HepG2 (cell line): ENCODE measurements around the gene SLC39A2. TPM values are rescaled to one million over a fixed set of nuclear protein-coding genes. Genes with fewer than 3 reads are reported as not detected.

Experiments
- ATAC-seq: fragments of 200-7000 bp; cut with Tn5 transposase; 3 replicates; pipeline ENCODE4 v1.9.1; 2020; ENCODE audit warnings: mild to moderate bottlenecking, moderate library complexity
- BruUV-seq: library from RNA; stranded (reverse); fragments of 400-500 nt; replicated peaks from 2 replicates; lab custom pipeline; 2021; lab: Mats Ljungman, UMichigan
- CTCF ChIA-PET: fragments of 300-600 bp; formaldehyde crosslinking; extraction: SDS; loops from one replicate; lab custom pipeline; 2021; ENCODE audit warnings: low total read pairs, inconsistent platforms, low intra/inter-chr PET ratio; lab: Yijun Ruan, JAX
- POLR2A ChIA-PET: fragments of 350-600 bp; sonication (Branson Sonifier 250); formaldehyde crosslinking; loops from one replicate; lab custom pipeline; 2020; ENCODE audit warnings: antibody characterized with exemption, inconsistent platforms; lab: Yijun Ruan, JAX
- DNase-seq: peaks from one replicate; pipeline ENCODE4 v3.0.0-alpha.2; 2015; ENCODE audit warnings: low spot score
- FAIRE-seq: peaks from 3 replicates; lab custom pipeline; 2011; peaks lifted over from hg19 to GRCh38; lab: Jason Lieb, UNC
- H2AFZ ChIP-seq: one replicate; pipeline ENCODE4 v1.6.1; 2011; ENCODE audit warnings: low read length, inconsistent platforms
- H3K27ac ChIP-seq: fragments of 300-600 bp; 3 replicates; pipeline ENCODE4 v1.8.0; 2011; ENCODE audit warnings: mixed run types, mild to moderate bottlenecking, mixed read lengths, low read length, inconsistent platforms; ENCODE audit not compliant: insufficient read depth; ENCODE audit errors: extremely low read length
- H3K27me3 ChIP-seq, 2 experiments: fragments of 200-600 bp in 1 of 2; 2 replicates in 1 of 2; 3 replicates in 1 of 2; pipeline versions ENCODE4 v1.6.0 to v1.8.0; 2011; ENCODE audit warnings: low read length in 2 of 2, mild to moderate bottlenecking in 2 of 2, moderate library complexity in 2 of 2, inconsistent platforms in 1 of 2; ENCODE audit not compliant: insufficient read depth in 2 of 2, control insufficient read depth in 1 of 2
- H3K36me3 ChIP-seq, 2 experiments: fragments of 200-600 bp in 1 of 2; replicated peaks in 1 of 2; 2 replicates in 1 of 2; 3 replicates in 1 of 2; pipeline versions ENCODE4 v1.5.1 to v1.8.0; 2011; ENCODE audit warnings: low read length in 2 of 2, inconsistent platforms in 1 of 2; ENCODE audit not compliant: insufficient read depth in 2 of 2, control insufficient read depth in 1 of 2
- H3K4me1 ChIP-seq: 2 replicates; pipeline ENCODE4 v1.5.1; 2012; ENCODE audit warnings: low read length, inconsistent platforms; ENCODE audit not compliant: insufficient read depth
- H3K4me2 ChIP-seq: 2 replicates; pipeline ENCODE4 v1.6.0; 2011; ENCODE audit warnings: low read depth, low read length, inconsistent platforms
- H3K4me3 ChIP-seq, 3 experiments: fragments of 200-600 bp in 1 of 3; sonication (generic), shearing (Covaris generic) in 1 of 3; replicated peaks in 1 of 3; 2 replicates each; pipeline ENCODE4 v1.5.1; 2011 to 2016; ENCODE audit warnings: low read length in 3 of 3, inconsistent platforms in 2 of 3, low read depth in 2 of 3, mild to moderate bottlenecking in 2 of 3, control low read depth in 1 of 3, mixed read lengths in 1 of 3; ENCODE audit not compliant: insufficient read depth in 1 of 3
- H3K79me2 ChIP-seq: one replicate; pipeline ENCODE4 v1.6.1; 2011; ENCODE audit warnings: low read length, inconsistent platforms; ENCODE audit not compliant: insufficient read depth
- H3K9ac ChIP-seq: 2 replicates; pipeline ENCODE4 v1.6.0; 2011; ENCODE audit warnings: mild to moderate bottlenecking, low read depth, low read length, inconsistent platforms; ENCODE audit not compliant: insufficient read depth
- H3K9me3 ChIP-seq: 2 replicates; pipeline ENCODE4 v1.5.1; 2012; ENCODE audit warnings: mild to moderate bottlenecking, low read length
- H4K20me1 ChIP-seq: 2 replicates; pipeline ENCODE4 v1.6.0; 2011; ENCODE audit warnings: inconsistent platforms, mild to moderate bottlenecking, low read length, moderate library complexity; ENCODE audit not compliant: insufficient read depth
- ASH2L ChIP-seq: fragments of 300-600, 200-600 bp; sonication (generic); IDR thresholded peaks from 2 replicates; pipeline ENCODE4 v1.7.0; 2017; ENCODE audit warnings: low read depth, mild to moderate bottlenecking, moderate library complexity, mixed read lengths, low read length; ENCODE audit not compliant: insufficient read length
- CBX2 ChIP-seq, 2 experiments: fragments of 200-600 bp in 1 of 2; sonication (generic); formaldehyde crosslinking in 1 of 2; IDR thresholded peaks; 2 replicates each; pipeline versions ENCODE4 v1.7.0 to v1.8.1; 2018 to 2022; ENCODE audit warnings: low read depth in 2 of 2, low read length in 1 of 2, mild to moderate bottlenecking in 1 of 2, missing genetic modification reagents in 1 of 2
- FOSL2 ChIP-seq: sonication (generic); formaldehyde crosslinking; IDR thresholded peaks from 2 replicates; pipeline ENCODE4 v1.4.0; 2020; ENCODE audit warnings: missing genetic modification reagents
- MTA1 ChIP-seq: sonication (generic); formaldehyde crosslinking; IDR thresholded peaks from 2 replicates; pipeline ENCODE4 v1.4.0; 2020; ENCODE audit warnings: missing genetic modification reagents, mild to moderate bottlenecking, borderline replicate concordance
- MZF1 ChIP-seq: sonication (generic); formaldehyde crosslinking; IDR thresholded peaks from 2 replicates; pipeline ENCODE4 v1.8.1; 2023; ENCODE audit warnings: mild to moderate bottlenecking, missing genetic modification reagents, borderline replicate concordance
- POLR2AphosphoS5 ChIP-seq: IDR thresholded peaks from 2 replicates; pipeline ENCODE4 v1.6.1; 2012; ENCODE audit warnings: low read depth, low read length
- SSRP1 ChIP-seq: IDR thresholded peaks from 2 replicates; pipeline ENCODE4 v1.6.1; 2016; ENCODE audit warnings: control low read depth
- TBL1XR1 ChIP-seq: fragments of 150-350 bp; IDR thresholded peaks from 2 replicates; pipeline ENCODE4 v1.6.1; 2014; ENCODE audit warnings: borderline replicate concordance, low read length; ENCODE audit not compliant: partially characterized antibody
- ZKSCAN5 ChIP-seq: sonication (generic); formaldehyde crosslinking; IDR thresholded peaks from 2 replicates; pipeline ENCODE4 v1.5.1; 2020; ENCODE audit warnings: mild to moderate bottlenecking, missing genetic modification reagents
- ZNF274 ChIP-seq: sonication (generic); formaldehyde crosslinking; IDR thresholded peaks from 2 replicates; pipeline ENCODE4 v1.5.1; 2020; ENCODE audit warnings: mild to moderate bottlenecking, missing genetic modification reagents
- ZNF326 ChIP-seq: sonication (generic); formaldehyde crosslinking; IDR thresholded peaks from 2 replicates; pipeline ENCODE4 v1.4.0; 2020; ENCODE audit warnings: missing genetic modification reagents, borderline replicate concordance
- ZNF367 ChIP-seq: sonication (generic); formaldehyde crosslinking; IDR thresholded peaks from 2 replicates; pipeline ENCODE4 v1.4.0; 2020; ENCODE audit warnings: missing genetic modification reagents, borderline replicate concordance
- WGBS: methylation state at CpG from one replicate; pipeline ENCODE4 v1.1.6; 2017; ENCODE audit warnings: low lambda C conversion rate; 5-methylcytosine and 5-hydroxymethylcytosine counted together
- in situ Hi-C: cut with HindIII; loops from 2 replicates; pipeline ENCODE4 v1.10.0; 2017; ENCODE audit warnings: low pct_unique_long_range_greater_than_20kb; ENCODE audit not compliant: extremely low pct_ligation_motif_present
- intact Hi-C: fragments of 100-400 bp; cut with micrococcal nuclease; formaldehyde crosslinking; loops from one replicate; pipeline ENCODE4 v1.10.0; 2022; ENCODE audit not compliant: unreplicated experiment
- polyA plus RNA-seq, 8 experiments: library from polyadenylated mRNA; depleted of rRNA in 3 of 8; stranded (reverse) in 7 of 8; unstranded in 1 of 8; fragments of >200 nt; fragmentation: Illumina TruSeq in 4 of 8; extraction: Trizol in 4 of 8; gene quantifications; 2 replicates each; pipeline versions ENCODE4 v1.2.1 to v1.2.3, GENCODE V29; 2011 to 2016; ENCODE audit warnings: low read depth in 4 of 8, missing spikeins in 1 of 8, mixed read lengths in 1 of 8; ENCODE audit not compliant: insufficient read depth in 1 of 8
- total RNA-seq, 5 experiments: library from RNA; depleted of rRNA; stranded (reverse); fragments of >200 nt; fragmentation: Illumina TruSeq; extraction: Trizol; gene quantifications; 2 replicates each; pipeline ENCODE4 v1.2.3, GENCODE V29; 2016; ENCODE audit warnings: low read depth in 1 of 5
- TF ChIP-seq, protein P1 (sequence below): sonication (generic); formaldehyde crosslinking; IDR thresholded peaks from 2 replicates; pipeline ENCODE4 v1.9.0; 2021; ENCODE audit warnings: missing genetic modification reagents, mild to moderate bottlenecking, borderline replicate concordance
- TF ChIP-seq, protein P2 (sequence below): sonication (generic); formaldehyde crosslinking; IDR thresholded peaks from 2 replicates; pipeline ENCODE4 v1.4.0; 2020; ENCODE audit warnings: missing genetic modification reagents, borderline replicate concordance

SLC39A2 gene
- total and polyA plus RNA-seq, 2 of the 13 experiments (the other 11 are each of a cell fraction or from before 2014, with no cell fraction given): 0.08 to 0.11 TPM

DNA sequence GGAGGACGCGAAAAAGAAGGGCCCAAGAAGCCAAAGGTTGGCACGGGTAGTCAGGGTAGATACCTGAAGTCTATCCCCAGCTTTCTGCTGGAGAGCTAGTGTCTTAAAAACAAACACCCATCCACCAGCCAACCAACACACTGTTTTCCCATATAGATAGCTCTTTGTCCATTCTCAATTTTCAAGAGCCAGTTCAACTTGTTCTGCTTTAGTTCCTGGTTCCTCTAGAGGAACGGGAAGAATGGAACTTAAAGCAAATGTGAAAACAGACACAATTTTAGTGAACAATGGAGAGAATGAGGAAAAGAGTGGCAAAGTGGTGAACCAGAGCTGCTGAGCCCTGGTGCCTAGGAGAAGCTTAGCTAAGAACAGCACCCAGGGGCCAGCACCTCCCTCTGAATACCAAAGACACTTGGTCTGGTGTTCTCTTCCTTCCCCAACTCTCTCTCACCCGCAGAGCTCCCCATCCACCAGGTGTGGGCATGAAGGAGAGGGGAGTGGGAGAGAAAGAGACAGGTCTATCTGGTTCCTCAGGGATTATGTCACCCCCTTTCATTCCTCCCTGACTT is 22.0 kb downstream of the SLC39A2 start:
- BruUV-seq: no TSS peak
- Histone ChIP-seq H3K27me3 (no peaks in the 10 kb centered on the region; a peak in 1 of 5 replicates), H3K36me3 (peaks cover 35 to 51% of the 10 kb centered on the region in 2 experiments), H3K4me1 (peaks cover 41% of the 10 kb centered on the region), H2AFZ (no peak overlapping the region), H3K27ac (no peak overlapping the region), H3K9me3 (no peaks in the 10 kb centered on the region), H3K4me3 (no peak overlapping the region), H3K4me2 (no peak overlapping the region), H4K20me1 (no peaks in the 10 kb centered on the region), H3K79me2 (peaks cover 13% of the 10 kb centered on the region), H3K9ac (no peak overlapping the region)
- ChIA-PET POLR2A (interaction anchor here (0.8 to 1.5 kb wide), 3 partner anchors 18 to 76 kb away, joined by 3 read pairs; partner anchors contain the start of gene ARHGEF40), CTCF (no interaction called here)
- intact Hi-C loops (no loop called here), in situ Hi-C loops (no loop called here)
- ATAC-seq (no peak), DNase-seq (no peak), FAIRE-seq (no peak)
- WGBS: 98% methylated on average over 5 of the region's 5 CpGs
- TF ChIP-seq ZNF274 (CRISPR knock-in tag): no peak
- no peak for TF ChIP-seq ASH2L
- TF ChIP-seq, protein P1, sequence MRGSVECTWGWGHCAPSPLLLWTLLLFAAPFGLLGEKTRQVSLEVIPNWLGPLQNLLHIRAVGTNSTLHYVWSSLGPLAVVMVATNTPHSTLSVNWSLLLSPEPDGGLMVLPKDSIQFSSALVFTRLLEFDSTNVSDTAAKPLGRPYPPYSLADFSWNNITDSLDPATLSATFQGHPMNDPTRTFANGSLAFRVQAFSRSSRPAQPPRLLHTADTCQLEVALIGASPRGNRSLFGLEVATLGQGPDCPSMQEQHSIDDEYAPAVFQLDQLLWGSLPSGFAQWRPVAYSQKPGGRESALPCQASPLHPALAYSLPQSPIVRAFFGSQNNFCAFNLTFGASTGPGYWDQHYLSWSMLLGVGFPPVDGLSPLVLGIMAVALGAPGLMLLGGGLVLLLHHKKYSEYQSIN (CRISPR knock-in tag): no peak
- TF ChIP-seq CBX2 (IDR thresholded peaks at IDR 0.05; ENCODE audit: low read depth, low read length): no peak
- no peak for TF ChIP-seq CBX2 (CRISPR knock-in tag; IDR thresholded peaks at IDR 0.05; ENCODE audit: low read depth)
- no peak for TF ChIP-seq ZNF367 (CRISPR knock-in tag)
- TF ChIP-seq MTA1 (CRISPR knock-in tag): no peak
- TF ChIP-seq, protein P2, sequence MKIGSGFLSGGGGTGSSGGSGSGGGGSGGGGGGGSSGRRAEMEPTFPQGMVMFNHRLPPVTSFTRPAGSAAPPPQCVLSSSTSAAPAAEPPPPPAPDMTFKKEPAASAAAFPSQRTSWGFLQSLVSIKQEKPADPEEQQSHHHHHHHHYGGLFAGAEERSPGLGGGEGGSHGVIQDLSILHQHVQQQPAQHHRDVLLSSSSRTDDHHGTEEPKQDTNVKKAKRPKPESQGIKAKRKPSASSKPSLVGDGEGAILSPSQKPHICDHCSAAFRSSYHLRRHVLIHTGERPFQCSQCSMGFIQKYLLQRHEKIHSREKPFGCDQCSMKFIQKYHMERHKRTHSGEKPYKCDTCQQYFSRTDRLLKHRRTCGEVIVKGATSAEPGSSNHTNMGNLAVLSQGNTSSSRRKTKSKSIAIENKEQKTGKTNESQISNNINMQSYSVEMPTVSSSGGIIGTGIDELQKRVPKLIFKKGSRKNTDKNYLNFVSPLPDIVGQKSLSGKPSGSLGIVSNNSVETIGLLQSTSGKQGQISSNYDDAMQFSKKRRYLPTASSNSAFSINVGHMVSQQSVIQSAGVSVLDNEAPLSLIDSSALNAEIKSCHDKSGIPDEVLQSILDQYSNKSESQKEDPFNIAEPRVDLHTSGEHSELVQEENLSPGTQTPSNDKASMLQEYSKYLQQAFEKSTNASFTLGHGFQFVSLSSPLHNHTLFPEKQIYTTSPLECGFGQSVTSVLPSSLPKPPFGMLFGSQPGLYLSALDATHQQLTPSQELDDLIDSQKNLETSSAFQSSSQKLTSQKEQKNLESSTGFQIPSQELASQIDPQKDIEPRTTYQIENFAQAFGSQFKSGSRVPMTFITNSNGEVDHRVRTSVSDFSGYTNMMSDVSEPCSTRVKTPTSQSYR: no peak
- no peak for TF ChIP-seq MZF1
- TF ChIP-seq SSRP1: no peak
- no peak for TF ChIP-seq POLR2AphosphoS5
- no peak for TF ChIP-seq ZNF326 (CRISPR knock-in tag)
- no peak for TF ChIP-seq FOSL2 (CRISPR knock-in tag)
- no peak for TF ChIP-seq ZKSCAN5
- TF ChIP-seq TBL1XR1: no peak
